MM.1S (cell line): ENCODE data around the gene DCLK2.

Experiments used
- CTCF ChIP-seq: fragments of 300-600 bp; sonication (generic); IDR thresholded peaks from 2 replicates; pipeline ENCODE4 v1.5.1; 2016; ENCODE audit warnings: antibody characterized with exemption, low read length, mixed read lengths
- EZH2 ChIP-seq: fragments of 300-600 bp; sonication (generic); optimal IDR thresholded peaks from 2 replicates; pipeline ENCODE3; 2017; ENCODE audit warnings: low read depth, mild to moderate bottlenecking, antibody characterized with exemption, low read length, mixed read lengths
- EZH2phosphoT487 ChIP-seq: fragments of 300-600 bp; sonication (generic); IDR thresholded peaks from 2 replicates; pipeline ENCODE4 v1.6.1; 2018; ENCODE audit warnings: antibody characterized with exemption, low read length

GRCh38 chr4:150164055-150164454 is 85.8 kb downstream of the DCLK2 start:
- TF ChIP-seq CTCF (no peak), EZH2 (no peak), EZH2phosphoT487 (no peak)
